GM23338 (cell line): ENCODE data around the gene LINGO1. TPM values are rescaled to one million over a fixed set of nuclear protein-coding genes. Genes with fewer than 3 reads are reported as not detected.

Experiments
- ATAC-seq: fragments of 200-7000 bp; cut with Tn5 transposase; 3 replicates; pipeline ENCODE4 v1.9.1; 2020
- DNase-seq: peaks from one replicate; pipeline ENCODE4 v3.0.0-alpha.2; 2015; ENCODE audit warnings: low spot score
- H2AFZ ChIP-seq: fragments of 200-600 bp; sonication (generic); 2 replicates; pipeline ENCODE4 v1.8.0; 2016; ENCODE audit warnings: antibody characterized with exemption, mild to moderate bottlenecking, moderate library complexity
- H3F3A ChIP-seq: fragments of 200-600 bp; sonication (generic); replicated peaks from 2 replicates; pipeline ENCODE4 v1.8.0; 2017; ENCODE audit warnings: antibody characterized with exemption, mixed run types, low read depth
- H3K27ac ChIP-seq: fragments of 200-600 bp; sonication (generic); 2 replicates; pipeline ENCODE4 v1.6.1; 2016; ENCODE audit warnings: low read depth
- H3K27me3 ChIP-seq: fragments of 200-600 bp; sonication (generic); 2 replicates; pipeline ENCODE4 v1.8.0; 2016; ENCODE audit warnings: mild to moderate bottlenecking, mixed run types, moderate library complexity; ENCODE audit not compliant: insufficient read depth
- H3K36me3 ChIP-seq: fragments of 200-600 bp; sonication (generic); 2 replicates; pipeline ENCODE4 v1.8.0; 2016; ENCODE audit warnings: mild to moderate bottlenecking; ENCODE audit not compliant: insufficient read depth
- H3K4me1 ChIP-seq: fragments of 200-600 bp; sonication (generic); 2 replicates; pipeline ENCODE4 v1.8.0; 2016; ENCODE audit warnings: mild to moderate bottlenecking, moderate library complexity; ENCODE audit not compliant: insufficient read depth
- H3K4me2 ChIP-seq: fragments of 200-600 bp; sonication (generic); 2 replicates; pipeline ENCODE4 v1.7.1; 2017; ENCODE audit warnings: mixed run types
- H3K4me3 ChIP-seq: fragments of 200-600 bp; sonication (generic); 2 replicates; pipeline ENCODE4 v1.6.1; 2016; ENCODE audit warnings: mixed run types
- H3K79me2 ChIP-seq: fragments of 200-600 bp; sonication (generic); replicated peaks from 2 replicates; pipeline ENCODE4 v1.8.0; 2017; ENCODE audit warnings: mild to moderate bottlenecking; ENCODE audit not compliant: insufficient read depth
- H3K9me2 ChIP-seq: fragments of 200-600 bp; sonication (generic); 2 replicates; pipeline ENCODE4 v1.8.0; 2017; ENCODE audit not compliant: insufficient read depth
- H4K20me1 ChIP-seq: fragments of 200-600 bp; sonication (generic); replicated peaks from 2 replicates; pipeline ENCODE4 v1.8.0; 2017; ENCODE audit warnings: mild to moderate bottlenecking; ENCODE audit not compliant: insufficient read depth
- H3K27ac Mint-ChIP-seq: 2 replicates; pipeline ENCODE4 v1.8.0; 2020; ENCODE audit warnings: inconsistent platforms, mild to moderate bottlenecking, moderate library complexity, mixed read lengths
- H3K27me3 Mint-ChIP-seq: 3 replicates; pipeline ENCODE4 v1.8.0; 2022; ENCODE audit warnings: low read depth, mild to moderate bottlenecking, moderate library complexity, mixed read lengths, inconsistent platforms; ENCODE audit not compliant: insufficient read depth, poor library complexity
- H3K36me3 Mint-ChIP-seq: 3 replicates; pipeline ENCODE4 v1.8.0; 2021; ENCODE audit warnings: low read depth, mild to moderate bottlenecking, inconsistent platforms, moderate library complexity, mixed read lengths
- H3K4me1 Mint-ChIP-seq: 3 replicates; pipeline ENCODE4 v1.8.0; 2020; ENCODE audit warnings: mild to moderate bottlenecking, inconsistent platforms, mixed read lengths
- H3K4me3 Mint-ChIP-seq: 3 replicates; pipeline ENCODE4 v1.8.0; 2021; ENCODE audit warnings: moderate library complexity, mild to moderate bottlenecking, inconsistent platforms, mixed read lengths
- H3K9me3 Mint-ChIP-seq: 3 replicates; pipeline ENCODE4 v1.8.0; 2020; ENCODE audit warnings: moderate library complexity, mild to moderate bottlenecking, inconsistent platforms, mixed read lengths
- CREB1 ChIP-seq: fragments of 250-450 bp; sonication (Bioruptor Pico); IDR thresholded peaks from 2 replicates; pipeline ENCODE4 v1.5.0; 2020; ENCODE audit warnings: low read depth, mild to moderate bottlenecking, moderate library complexity
- JUNB ChIP-seq: IDR thresholded peaks from one replicate; pipeline ENCODE4 v1.6.1; 2016; ENCODE audit warnings: antibody characterized with exemption; ENCODE audit not compliant: unreplicated experiment
- STAT1 ChIP-seq: IDR thresholded peaks from one replicate; pipeline ENCODE4 v1.6.1; 2016; ENCODE audit warnings: antibody characterized with exemption; ENCODE audit not compliant: unreplicated experiment
- ZNF462 ChIP-seq: fragments of 250-450 bp; sonication (Bioruptor Pico); IDR thresholded peaks from 2 replicates; pipeline ENCODE4 v1.5.0; 2020; ENCODE audit warnings: mild to moderate bottlenecking, moderate library complexity
- polyA plus RNA-seq: library from polyadenylated mRNA; unstranded; fragments of >200 nt; fragmentation: Nextera tagmentation; extraction: Ambion mirVana; gene quantifications from 2 replicates; pipeline ENCODE4 v1.2.1, GENCODE V29; 2016
- total RNA-seq: library from RNA; depleted of rRNA; stranded (reverse); fragments of >200 nt; shearing (Covaris generic); gene quantifications from 2 replicates; pipeline ENCODE4 v1.2.3, GENCODE V29; 2014
- TF ChIP-seq, protein P1 (sequence below): IDR thresholded peaks from one replicate; pipeline ENCODE4 v1.6.1; 2018; ENCODE audit warnings: antibody characterized with exemption; ENCODE audit not compliant: unreplicated experiment

LINGO1 gene
- total and polyA plus RNA-seq, 2 experiments from 2014 or later: 16.9 to 63.1 TPM

DNA sequence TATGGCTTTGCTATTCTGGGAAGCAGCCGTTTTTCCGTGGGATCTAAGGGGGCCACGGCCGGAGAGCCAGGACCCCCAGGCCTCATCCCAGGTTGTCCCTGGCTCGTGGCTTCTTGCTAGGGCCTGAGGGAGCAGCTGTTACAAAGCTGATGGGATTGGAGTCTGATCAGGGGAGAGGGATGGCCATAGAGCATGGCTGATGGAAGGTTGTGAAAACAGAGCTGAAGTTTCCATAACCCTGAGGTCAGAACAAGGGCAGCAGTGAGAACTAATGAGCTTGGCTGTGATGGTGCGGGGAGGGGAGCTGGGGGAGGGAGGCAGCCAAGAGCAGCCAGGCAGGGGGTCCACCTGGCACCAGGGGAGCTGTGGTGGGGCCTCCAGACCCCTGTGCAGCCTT lies 63.0 kb downstream of the LINGO1 start (continued):
- TF ChIP-seq STAT1 (no peak), CREB1 (CRISPR knock-in tag) (no peak), ZNF462 (CRISPR knock-in tag) (no peak), JUNB (no peak)

- Mint-ChIP-seq H3K4me1 (peaks cover 37% of the 10 kb centered on the region), H3K9me3 (no peaks in the 10 kb centered on the region), H3K27me3 (peaks cover 7% of the 10 kb centered on the region), H3K4me3 (no peak overlapping the region), H3K36me3 (no peaks in the 10 kb centered on the region), H3K27ac (peak overlapping the region; percentile 23; the same call in 1 of the 2 replicates)
- Histone ChIP-seq H3K4me1 (peaks cover 19% of the 10 kb centered on the region), H3K4me3 (no peak overlapping the region), H4K20me1 (no peaks in the 10 kb centered on the region), H3K4me2 (peak overlapping the region; percentile 12; the same call in 1 of the 2 replicates), H3F3A (0 out of 2 replicates have a peak, but pooled peaks cover 7% of the 10 kb centered on the region), H3K27me3 (no peaks in the 10 kb centered on the region), H3K9me2 (no peaks in the 10 kb centered on the region), H3K27ac (0 out of 2 replicates have a peak overlapping the region, but pooled peaks have one; percentile 26), H2AFZ (peak overlapping the region; percentile 95), H3K36me3 (no peaks in the 10 kb centered on the region), H3K79me2 (no peaks in the 10 kb centered on the region)
- peak; percentile 27 for ATAC-seq
- TF ChIP-seq, protein P1, sequence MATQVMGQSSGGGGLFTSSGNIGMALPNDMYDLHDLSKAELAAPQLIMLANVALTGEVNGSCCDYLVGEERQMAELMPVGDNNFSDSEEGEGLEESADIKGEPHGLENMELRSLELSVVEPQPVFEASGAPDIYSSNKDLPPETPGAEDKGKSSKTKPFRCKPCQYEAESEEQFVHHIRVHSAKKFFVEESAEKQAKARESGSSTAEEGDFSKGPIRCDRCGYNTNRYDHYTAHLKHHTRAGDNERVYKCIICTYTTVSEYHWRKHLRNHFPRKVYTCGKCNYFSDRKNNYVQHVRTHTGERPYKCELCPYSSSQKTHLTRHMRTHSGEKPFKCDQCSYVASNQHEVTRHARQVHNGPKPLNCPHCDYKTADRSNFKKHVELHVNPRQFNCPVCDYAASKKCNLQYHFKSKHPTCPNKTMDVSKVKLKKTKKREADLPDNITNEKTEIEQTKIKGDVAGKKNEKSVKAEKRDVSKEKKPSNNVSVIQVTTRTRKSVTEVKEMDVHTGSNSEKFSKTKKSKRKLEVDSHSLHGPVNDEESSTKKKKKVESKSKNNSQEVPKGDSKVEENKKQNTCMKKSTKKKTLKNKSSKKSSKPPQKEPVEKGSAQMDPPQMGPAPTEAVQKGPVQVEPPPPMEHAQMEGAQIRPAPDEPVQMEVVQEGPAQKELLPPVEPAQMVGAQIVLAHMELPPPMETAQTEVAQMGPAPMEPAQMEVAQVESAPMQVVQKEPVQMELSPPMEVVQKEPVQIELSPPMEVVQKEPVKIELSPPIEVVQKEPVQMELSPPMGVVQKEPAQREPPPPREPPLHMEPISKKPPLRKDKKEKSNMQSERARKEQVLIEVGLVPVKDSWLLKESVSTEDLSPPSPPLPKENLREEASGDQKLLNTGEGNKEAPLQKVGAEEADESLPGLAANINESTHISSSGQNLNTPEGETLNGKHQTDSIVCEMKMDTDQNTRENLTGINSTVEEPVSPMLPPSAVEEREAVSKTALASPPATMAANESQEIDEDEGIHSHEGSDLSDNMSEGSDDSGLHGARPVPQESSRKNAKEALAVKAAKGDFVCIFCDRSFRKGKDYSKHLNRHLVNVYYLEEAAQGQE: no peak
- no peak for TF ChIP-seq JUNB
- peak; percentile 38 for DNase-seq
Observed at GRCh38 chr15:77568973-77569728, 63.6 kb downstream of the LINGO1 start.
